Activated B cell treated with CpG ODN at 0.5 μM for 24 hours (primary cell): ENCODE data around the gene AMER3. TPM values are rescaled to one million over a fixed set of nuclear protein-coding genes. Genes with fewer than 3 reads are reported as not detected.

ENCODE experiments used
- ATAC-seq: fragments of 200-7000 bp; cut with Tn5 transposase; one replicate; pipeline ENCODE4 v1.10.0; 2021; ENCODE audit warnings: low read depth, mild to moderate bottlenecking, moderate library complexity
- CTCF ChIA-PET: fragments of 350-600 bp; sonication (Branson Sonifier 250); formaldehyde crosslinking; loops from one replicate; lab custom pipeline; 2021; ENCODE audit warnings: antibody characterized with exemption; lab: Charles Lee
- POLR2A ChIA-PET: fragments of 350-600 bp; sonication (Branson Sonifier 250); formaldehyde crosslinking; loops from one replicate; lab custom pipeline; 2021; ENCODE audit warnings: antibody characterized with exemption; lab: Charles Lee
- DNase-seq: peaks from one replicate; pipeline ENCODE4 v3.0.0; 2022
- H3K27ac Mint-ChIP-seq: one replicate; pipeline ENCODE4 v1.8.0; 2020; ENCODE audit warnings: mixed read lengths
- H3K27me3 Mint-ChIP-seq: one replicate; pipeline ENCODE4 v1.8.0; 2021; ENCODE audit warnings: mixed read lengths
- H3K36me3 Mint-ChIP-seq: one replicate; pipeline ENCODE4 v1.8.0; 2021; ENCODE audit warnings: low read depth, mixed read lengths
- H3K4me1 Mint-ChIP-seq: one replicate; pipeline ENCODE4 v1.8.0; 2021; ENCODE audit warnings: mixed read lengths
- H3K4me3 Mint-ChIP-seq: one replicate; pipeline ENCODE4 v1.8.0; 2020; ENCODE audit warnings: mild to moderate bottlenecking, mixed read lengths
- H3K9me3 Mint-ChIP-seq: one replicate; pipeline ENCODE4 v1.8.0; 2020; ENCODE audit warnings: mixed read lengths
- intact Hi-C: fragments of 100-400 bp; cut with micrococcal nuclease; formaldehyde crosslinking; loops from one replicate; pipeline ENCODE4 v1.15.1; 2024
- total RNA-seq: library from RNA; stranded (reverse); gene quantifications from 2 replicates; pipeline ENCODE4 v1.2.3, GENCODE V29; 2022
- TF ChIP-seq, protein P1 (sequence below): fragments of 200-600 bp; IDR thresholded peaks from one replicate; pipeline ENCODE4 v1.8.0; 2022; ENCODE audit warnings: antibody characterized with exemption, mild to moderate bottlenecking

AMER3 gene
- total RNA-seq, 1 donor from 2014 or later = not detected

DNA sequence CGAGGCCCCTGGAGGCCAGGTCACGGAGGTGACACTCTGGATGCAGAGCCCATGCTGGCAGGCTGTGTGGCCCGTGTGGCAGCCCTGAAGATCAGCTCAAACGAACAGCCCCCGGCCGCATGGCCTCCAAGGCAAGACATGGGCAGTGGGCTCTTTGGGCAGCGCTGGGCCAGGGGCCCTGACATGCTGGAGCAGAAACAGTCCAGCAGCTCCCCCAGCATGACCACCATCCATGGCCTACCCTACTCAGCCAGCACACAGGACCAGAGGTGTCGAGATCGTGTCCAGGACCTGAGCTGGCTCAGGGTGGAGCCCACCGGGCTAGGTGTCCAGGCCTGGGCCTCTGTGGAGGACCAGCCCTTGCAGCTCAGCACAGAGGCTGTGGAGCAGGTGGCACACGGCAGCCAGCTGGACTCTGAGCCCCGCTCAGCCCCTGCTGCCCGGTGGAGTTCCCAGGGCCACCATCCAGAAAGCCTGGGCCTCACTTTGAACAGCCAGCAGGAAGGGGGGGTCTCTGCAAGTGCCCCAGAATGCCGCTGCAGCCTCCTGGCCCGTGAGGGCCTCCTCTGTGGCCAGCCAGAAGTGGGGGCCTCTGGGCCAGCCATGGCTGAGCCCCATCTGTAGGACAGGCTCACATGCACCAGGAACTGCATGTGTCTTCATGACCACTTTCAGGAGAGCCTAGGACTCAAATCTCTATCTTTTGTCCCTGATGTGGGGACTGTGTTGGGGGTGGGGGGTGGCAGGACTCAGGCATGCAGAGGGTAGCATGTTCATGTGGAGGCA lies 8.9 kb downstream of the AMER3 start:
- no peaks in the 10 kb centered on the region for H3K4me1 Mint-ChIP-seq
- POLR2A ChIA-PET = interaction anchor here (0.6 kb wide), 1 partner anchor 193 kb away, joined by 3 read pairs; no protein-coding TSS in a partner anchor
- TF ChIP-seq, protein P1, sequence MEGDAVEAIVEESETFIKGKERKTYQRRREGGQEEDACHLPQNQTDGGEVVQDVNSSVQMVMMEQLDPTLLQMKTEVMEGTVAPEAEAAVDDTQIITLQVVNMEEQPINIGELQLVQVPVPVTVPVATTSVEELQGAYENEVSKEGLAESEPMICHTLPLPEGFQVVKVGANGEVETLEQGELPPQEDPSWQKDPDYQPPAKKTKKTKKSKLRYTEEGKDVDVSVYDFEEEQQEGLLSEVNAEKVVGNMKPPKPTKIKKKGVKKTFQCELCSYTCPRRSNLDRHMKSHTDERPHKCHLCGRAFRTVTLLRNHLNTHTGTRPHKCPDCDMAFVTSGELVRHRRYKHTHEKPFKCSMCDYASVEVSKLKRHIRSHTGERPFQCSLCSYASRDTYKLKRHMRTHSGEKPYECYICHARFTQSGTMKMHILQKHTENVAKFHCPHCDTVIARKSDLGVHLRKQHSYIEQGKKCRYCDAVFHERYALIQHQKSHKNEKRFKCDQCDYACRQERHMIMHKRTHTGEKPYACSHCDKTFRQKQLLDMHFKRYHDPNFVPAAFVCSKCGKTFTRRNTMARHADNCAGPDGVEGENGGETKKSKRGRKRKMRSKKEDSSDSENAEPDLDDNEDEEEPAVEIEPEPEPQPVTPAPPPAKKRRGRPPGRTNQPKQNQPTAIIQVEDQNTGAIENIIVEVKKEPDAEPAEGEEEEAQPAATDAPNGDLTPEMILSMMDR = no peak

DNA sequence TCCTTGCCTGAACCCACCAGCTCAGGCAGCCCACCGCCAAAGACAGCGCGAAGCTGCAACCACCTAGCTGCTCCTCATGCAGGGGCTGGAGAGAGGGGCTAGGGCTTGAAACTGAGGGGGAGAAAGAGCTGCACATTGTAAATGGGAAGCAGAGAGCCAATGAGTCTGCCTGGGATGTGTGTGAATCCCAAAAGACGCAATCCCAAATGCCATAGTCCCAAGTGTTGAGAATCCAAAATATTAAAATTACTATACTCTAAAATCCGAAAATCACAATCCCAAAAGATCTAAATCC lies 9.4 kb downstream of the AMER3 start:
- Mint-ChIP-seq H3K36me3 (no peaks in the 10 kb centered on the region), H3K27me3 (peaks cover 15% of the 10 kb centered on the region), H3K4me1 (no peaks in the 10 kb centered on the region), H3K4me3 (no peak overlapping the region), H3K27ac (no peak overlapping the region), H3K9me3 (no peaks in the 10 kb centered on the region)
- TF ChIP-seq, protein P1 = no peak
- ChIA-PET CTCF (no interaction called here), POLR2A (no interaction called here)
- no peak for DNase-seq
- no peak for ATAC-seq
- intact Hi-C loops = no loop called here

More for the DNA sequence above, 8.9 kb downstream of the AMER3 start:
- no peaks in the 10 kb centered on the region for H3K9me3 Mint-ChIP-seq
- intact Hi-C loops = no loop called here
- no peak for DNase-seq
- peaks cover 15% of the 10 kb centered on the region for H3K27me3 Mint-ChIP-seq
- ATAC-seq = no peak
- CTCF ChIA-PET = no interaction called here
- H3K27ac Mint-ChIP-seq = no peak overlapping the region
- no peak overlapping the region for H3K4me3 Mint-ChIP-seq
- H3K36me3 Mint-ChIP-seq = no peaks in the 10 kb centered on the region

DNA sequence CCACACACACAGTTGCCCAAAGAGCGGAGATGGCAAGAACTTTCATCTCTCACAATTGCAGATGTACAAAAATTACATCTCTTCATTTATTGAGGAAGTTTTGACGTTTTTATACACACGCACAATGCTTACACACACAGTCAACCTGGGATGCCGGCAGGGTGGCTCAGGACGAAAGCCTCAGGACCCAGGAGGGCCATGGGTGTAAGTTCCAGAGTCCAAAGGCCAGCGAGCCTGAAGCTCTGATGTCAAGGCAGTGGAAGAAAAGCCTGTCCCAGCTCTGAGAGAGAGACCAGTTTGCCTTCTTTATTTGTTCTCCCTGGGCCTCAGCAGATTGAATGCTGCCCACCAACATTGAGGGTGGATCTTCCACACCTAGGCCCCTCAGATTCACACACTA lies 10.1 kb downstream of the AMER3 start:
- CTCF ChIA-PET = no interaction called here
- intact Hi-C loops = no loop called here
- ATAC-seq = no peak
- no peaks in the 10 kb centered on the region for H3K36me3 Mint-ChIP-seq
- H3K4me3 Mint-ChIP-seq = no peak overlapping the region
- peaks cover 15% of the 10 kb centered on the region for H3K27me3 Mint-ChIP-seq
- POLR2A ChIA-PET = no interaction called here
- no peak overlapping the region for H3K27ac Mint-ChIP-seq
- no peaks in the 10 kb centered on the region for H3K4me1 Mint-ChIP-seq
- TF ChIP-seq, protein P1 = no peak
- no peak for DNase-seq
- H3K9me3 Mint-ChIP-seq = no peaks in the 10 kb centered on the region

DNA sequence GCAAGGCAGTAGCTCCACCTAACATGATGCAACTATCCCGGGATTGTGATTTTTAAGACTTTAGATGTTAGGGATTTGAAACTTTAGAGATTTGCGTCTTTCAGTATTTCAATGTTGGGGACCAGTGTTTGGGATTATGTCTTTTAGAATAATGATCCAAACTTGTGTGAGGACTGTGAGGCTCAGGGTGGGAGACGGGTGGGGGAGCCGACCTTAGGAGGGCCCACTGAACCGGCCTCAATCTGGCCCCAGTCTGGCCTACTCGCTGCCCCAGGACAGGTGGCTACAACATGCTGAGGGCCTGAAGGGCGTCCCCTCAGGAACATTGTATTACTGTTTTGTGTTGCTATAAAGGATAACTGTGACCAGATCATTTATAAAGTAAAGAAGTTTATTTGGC lies 10.7 kb downstream of the AMER3 start:
- POLR2A ChIA-PET = no interaction called here
- H3K36me3 Mint-ChIP-seq = no peaks in the 10 kb centered on the region
- no peak overlapping the region for H3K4me3 Mint-ChIP-seq
- ATAC-seq = no peak
- DNase-seq = no peak
- no peak overlapping the region for H3K27ac Mint-ChIP-seq
- H3K27me3 Mint-ChIP-seq = peaks cover 11% of the 10 kb centered on the region
- CTCF ChIA-PET = no interaction called here
- no peaks in the 10 kb centered on the region for H3K4me1 Mint-ChIP-seq
- intact Hi-C loops = no loop called here
- H3K9me3 Mint-ChIP-seq = no peaks in the 10 kb centered on the region
- TF ChIP-seq, protein P1 = no peak

DNA sequence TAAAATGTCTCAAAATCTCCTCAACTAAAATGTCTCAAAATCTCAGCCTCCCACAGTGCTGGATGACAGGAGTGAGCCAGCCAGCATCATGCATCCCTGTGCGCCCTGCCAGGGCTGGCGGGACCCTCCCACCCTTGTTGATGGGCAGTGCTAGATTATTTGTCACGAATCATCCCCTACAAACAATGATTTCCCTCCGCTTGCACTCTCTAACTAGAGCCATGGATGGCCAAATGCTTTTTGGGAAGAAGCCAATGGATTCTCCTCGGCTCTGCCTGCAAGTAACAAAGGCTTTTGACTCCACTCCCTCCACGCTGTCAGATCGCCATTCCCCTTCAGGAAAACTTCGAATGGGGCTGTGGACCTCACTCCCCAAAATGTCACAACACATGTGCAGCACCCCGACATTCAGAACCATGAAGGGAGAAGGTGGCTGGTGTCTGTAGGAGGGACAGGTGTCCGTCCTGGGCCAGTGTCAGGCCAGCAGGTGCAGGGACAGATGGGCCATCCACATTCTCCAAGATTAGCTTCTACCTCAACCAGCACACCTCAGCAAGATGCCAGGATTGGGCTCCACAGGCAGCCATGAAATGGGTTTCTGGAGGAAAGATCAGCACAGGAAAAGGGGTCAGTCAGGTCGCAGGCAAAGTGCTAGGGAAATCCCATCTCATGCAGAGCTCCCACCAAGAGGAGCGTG lies 11.5 kb downstream of the AMER3 start:
- Mint-ChIP-seq H3K27ac (no peak overlapping the region), H3K36me3 (no peaks in the 10 kb centered on the region), H3K9me3 (no peaks in the 10 kb centered on the region), H3K4me3 (no peak overlapping the region), H3K4me1 (no peaks in the 10 kb centered on the region), H3K27me3 (peaks cover 5% of the 10 kb centered on the region)
- TF ChIP-seq, protein P1 = no peak
- intact Hi-C loops = no loop called here
- POLR2A ChIA-PET = no interaction called here
- CTCF ChIA-PET = no interaction called here
- DNase-seq (no peak), ATAC-seq (no peak)
